C4-2B (cell line): ENCODE results near the gene PIGU.

Source experiments
- ZFX ChIP-seq: fragments of 450-650 bp; IDR thresholded peaks from 2 replicates; pipeline ENCODE4 v1.6.1; 2017
- TF ChIP-seq, protein P1 (sequence below): fragments of 450-650 bp; conservative IDR thresholded peaks from 2 replicates; pipeline ENCODE4 v1.5.1; 2017; ENCODE audit warnings: mild to moderate bottlenecking

GRCh38 chr20:34575271-34575670, 101.6 kb downstream of the PIGU start:
- TF ChIP-seq, protein P1, sequence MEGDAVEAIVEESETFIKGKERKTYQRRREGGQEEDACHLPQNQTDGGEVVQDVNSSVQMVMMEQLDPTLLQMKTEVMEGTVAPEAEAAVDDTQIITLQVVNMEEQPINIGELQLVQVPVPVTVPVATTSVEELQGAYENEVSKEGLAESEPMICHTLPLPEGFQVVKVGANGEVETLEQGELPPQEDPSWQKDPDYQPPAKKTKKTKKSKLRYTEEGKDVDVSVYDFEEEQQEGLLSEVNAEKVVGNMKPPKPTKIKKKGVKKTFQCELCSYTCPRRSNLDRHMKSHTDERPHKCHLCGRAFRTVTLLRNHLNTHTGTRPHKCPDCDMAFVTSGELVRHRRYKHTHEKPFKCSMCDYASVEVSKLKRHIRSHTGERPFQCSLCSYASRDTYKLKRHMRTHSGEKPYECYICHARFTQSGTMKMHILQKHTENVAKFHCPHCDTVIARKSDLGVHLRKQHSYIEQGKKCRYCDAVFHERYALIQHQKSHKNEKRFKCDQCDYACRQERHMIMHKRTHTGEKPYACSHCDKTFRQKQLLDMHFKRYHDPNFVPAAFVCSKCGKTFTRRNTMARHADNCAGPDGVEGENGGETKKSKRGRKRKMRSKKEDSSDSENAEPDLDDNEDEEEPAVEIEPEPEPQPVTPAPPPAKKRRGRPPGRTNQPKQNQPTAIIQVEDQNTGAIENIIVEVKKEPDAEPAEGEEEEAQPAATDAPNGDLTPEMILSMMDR = no peak
- no peak for TF ChIP-seq ZFX
